Measurements from ENCODE around the gene PAIP2.

Gene PAIP2

DNA sequence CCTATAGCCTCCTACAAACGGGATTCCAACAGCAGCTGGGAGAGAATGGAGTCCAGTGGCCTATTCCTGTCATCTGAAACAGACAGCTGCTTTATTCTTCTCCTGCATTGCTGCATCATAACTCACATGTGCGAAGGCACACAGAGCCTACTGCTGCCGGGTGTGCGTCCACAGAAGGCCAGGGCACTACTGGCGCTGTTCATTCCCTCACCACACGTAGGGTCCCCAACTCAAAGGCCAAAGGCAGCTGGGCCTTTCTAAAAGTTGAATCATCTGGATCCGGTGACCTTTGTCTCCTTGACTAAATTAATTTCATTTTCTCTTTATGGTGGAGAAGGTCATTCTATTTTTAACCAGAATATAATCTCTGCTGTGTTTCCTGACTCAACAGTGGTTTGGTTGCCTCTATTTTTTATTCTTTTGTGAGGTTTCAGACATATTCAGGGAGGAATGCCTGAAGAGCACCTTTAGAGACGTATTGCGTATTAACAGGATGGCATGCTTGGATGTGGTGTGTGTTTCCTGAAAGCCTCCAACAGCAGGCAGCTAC lies 73.0 kb downstream of the PAIP2 start:
- no peaks in the 10 kb centered on the region for H3K36me3 ChIP-seq (ENCODE audit: insufficient read depth, low read length)
- no peak overlapping the region for H3K9ac ChIP-seq (ENCODE audit: low read depth, low read length)
- H3K9me3 ChIP-seq (ENCODE audit: control insufficient read depth, insufficient read depth, low read length), result no peaks in the 10 kb centered on the region
- H3K4me1 ChIP-seq (ENCODE audit: insufficient read depth, low read length), result peaks cover 3% of the 10 kb centered on the region; the same call in 1 of the 2 replicates

DNA sequence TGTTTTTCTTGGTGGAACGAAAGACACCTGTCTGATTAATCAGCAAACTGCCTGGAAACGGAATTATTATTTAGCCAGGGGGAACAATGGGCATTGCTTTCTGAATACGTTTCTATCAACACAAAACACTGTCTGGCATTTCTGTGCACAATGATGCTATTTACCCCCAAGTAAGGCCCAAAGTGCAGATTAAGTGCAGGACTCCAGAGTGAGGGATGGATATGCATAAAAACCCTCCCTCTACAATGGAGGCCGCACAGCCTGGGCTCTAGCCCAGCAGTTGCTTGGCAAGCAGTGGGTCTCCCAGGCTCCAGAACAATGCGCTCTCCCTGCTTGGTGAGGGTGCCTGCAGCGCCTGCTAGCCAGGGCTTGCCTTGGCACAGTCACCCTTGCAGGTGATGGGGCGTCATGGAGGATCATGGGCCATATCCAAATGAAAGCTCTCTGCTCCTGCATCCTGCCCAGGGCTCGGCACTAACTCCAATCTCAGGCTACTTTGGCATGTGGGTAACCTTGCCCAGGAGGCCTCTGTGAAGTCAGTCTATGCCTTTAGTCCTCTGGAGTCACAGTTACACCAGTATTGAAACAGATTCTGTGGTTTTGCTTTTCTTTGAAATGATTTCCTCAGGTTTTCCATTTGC lies 73.7 kb downstream of the PAIP2 start:
- no peaks in the 10 kb centered on the region for H3K9me3 ChIP-seq (ENCODE audit: control insufficient read depth, insufficient read depth, low read length)
- no peak overlapping the region for H3K9ac ChIP-seq (ENCODE audit: low read depth, low read length)
- peaks cover 7% of the 10 kb centered on the region; the same call in 1 of the 2 replicates for H3K4me1 ChIP-seq (ENCODE audit: insufficient read depth, low read length)
- no peaks in the 10 kb centered on the region for H3K36me3 ChIP-seq (ENCODE audit: insufficient read depth, low read length)

DNA sequence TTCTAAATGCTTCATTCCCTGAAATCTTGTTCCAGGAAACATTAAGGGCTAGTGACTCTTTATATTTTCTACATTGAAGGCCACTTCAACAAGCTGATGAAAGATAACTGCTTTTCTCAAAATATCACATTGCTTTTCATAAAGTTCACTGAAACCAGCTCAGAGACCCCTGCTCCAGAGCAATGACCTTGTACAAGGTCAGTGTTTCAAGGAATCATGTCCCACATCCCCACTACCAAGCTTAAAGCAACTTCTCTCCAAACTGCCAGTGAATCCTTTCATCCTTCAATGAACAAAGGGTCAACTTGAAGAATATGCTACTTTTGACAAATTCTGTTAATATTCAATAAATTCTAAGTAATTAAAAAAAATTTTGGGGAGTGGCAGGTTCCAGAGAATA lies 74.2 kb downstream of the PAIP2 start:
- no peaks in the 10 kb centered on the region for H3K36me3 ChIP-seq (ENCODE audit: insufficient read depth, low read length)
- peaks cover 7% of the 10 kb centered on the region; the same call in 1 of the 2 replicates for H3K4me1 ChIP-seq (ENCODE audit: insufficient read depth, low read length)
- no peaks in the 10 kb centered on the region for H3K9me3 ChIP-seq (ENCODE audit: control insufficient read depth, insufficient read depth, low read length)
- no peak overlapping the region for H3K9ac ChIP-seq (ENCODE audit: low read depth, low read length)

DNA sequence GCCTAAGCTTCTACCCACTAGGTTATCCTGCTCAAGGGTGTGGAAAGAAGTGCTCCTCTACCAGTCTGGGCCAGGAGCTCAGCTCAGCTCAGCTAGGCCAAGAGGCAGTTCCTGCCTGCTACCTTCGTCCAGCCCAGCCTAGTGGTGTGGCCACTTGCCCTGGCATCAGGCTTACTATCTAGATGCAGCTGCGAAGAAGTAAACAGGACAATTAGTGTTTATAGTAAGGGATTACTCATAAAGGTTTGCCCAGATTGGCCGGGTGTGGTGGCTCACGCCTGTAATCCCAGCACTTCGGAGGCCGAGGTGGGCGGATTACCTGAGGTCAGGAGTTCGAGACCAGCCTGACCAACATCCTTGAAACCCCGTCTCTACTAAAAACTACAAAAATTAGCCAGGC lies 75.0 kb downstream of the PAIP2 start:
- Histone ChIP-seq H3K36me3 (ENCODE audit: insufficient read depth, low read length) (no peaks in the 10 kb centered on the region), H3K9me3 (ENCODE audit: control insufficient read depth, insufficient read depth, low read length) (no peaks in the 10 kb centered on the region), H3K9ac (ENCODE audit: low read depth, low read length) (no peak overlapping the region), H3K4me1 (ENCODE audit: insufficient read depth, low read length) (peaks cover 7% of the 10 kb centered on the region; the same call in 1 of the 2 replicates)

DNA sequence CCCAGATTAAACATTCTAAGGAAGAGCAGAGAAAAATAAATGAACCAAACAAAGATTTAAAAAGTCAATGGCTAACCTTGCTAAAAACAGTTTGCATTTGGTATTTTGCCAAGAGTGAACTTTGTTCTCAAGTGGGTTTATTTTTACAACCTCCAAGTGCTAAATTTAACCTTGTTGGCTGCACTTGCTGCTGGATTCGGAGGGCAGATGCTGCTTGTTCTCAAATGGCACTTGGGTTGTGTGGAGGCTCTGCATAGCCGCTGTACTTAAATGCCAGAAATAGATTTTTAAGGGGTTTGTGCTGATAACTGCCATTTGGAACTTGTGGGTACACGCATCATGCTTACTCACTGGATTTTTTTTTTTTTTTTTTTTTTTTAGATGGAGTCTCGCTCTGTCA lies 75.6 kb downstream of the PAIP2 start:
- Histone ChIP-seq H3K9me3 (ENCODE audit: control insufficient read depth, insufficient read depth, low read length) (no peaks in the 10 kb centered on the region), H3K4me1 (ENCODE audit: insufficient read depth, low read length) (peaks cover 7% of the 10 kb centered on the region; the same call in 1 of the 2 replicates), H3K9ac (ENCODE audit: low read depth, low read length) (no peak overlapping the region), H3K36me3 (ENCODE audit: insufficient read depth, low read length) (no peaks in the 10 kb centered on the region)

DNA sequence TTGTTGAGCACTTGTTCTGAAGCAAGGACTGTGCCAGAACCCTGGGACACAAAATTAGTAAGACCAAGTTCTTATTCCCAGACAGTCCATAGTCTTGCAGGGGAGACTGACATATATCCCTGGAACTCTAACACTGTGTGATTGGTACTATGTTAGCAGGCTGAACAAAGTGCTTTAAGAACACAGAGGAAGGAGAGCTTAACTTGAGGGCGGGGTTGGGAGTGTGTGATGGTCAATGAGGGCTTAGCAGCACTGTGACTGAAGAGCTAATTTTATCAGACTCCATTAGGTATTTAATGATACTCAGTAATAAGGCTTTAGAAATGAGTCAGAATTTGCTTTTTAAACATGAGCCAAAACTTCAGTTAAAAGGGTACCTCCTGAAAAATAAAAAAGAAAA lies 77.1 kb downstream of the PAIP2 start:
- H3K9me3 ChIP-seq (ENCODE audit: control insufficient read depth, insufficient read depth, low read length), result no peaks in the 10 kb centered on the region
- no peak overlapping the region for H3K9ac ChIP-seq (ENCODE audit: low read depth, low read length)
- H3K36me3 ChIP-seq (ENCODE audit: insufficient read depth, low read length), result no peaks in the 10 kb centered on the region
- peaks cover 7% of the 10 kb centered on the region; the same call in 1 of the 2 replicates for H3K4me1 ChIP-seq (ENCODE audit: insufficient read depth, low read length)
